K562 (cell line): ENCODE data around the gene PRSS53. TPM values are rescaled to one million over a fixed set of nuclear protein-coding genes. Genes with fewer than 3 reads are reported as not detected.

Experiments used
- AFF1 ChIP-seq, 2 experiments: fragments of 450-650 bp; IDR thresholded peaks; 2 replicates each; pipeline ENCODE4 v1.6.1; 2018; ENCODE audit warnings: mild to moderate bottlenecking in 2 of 2, low read depth in 1 of 2; ENCODE audit not compliant: partially characterized antibody in 2 of 2
- CCNT2 ChIP-seq: IDR thresholded peaks from 2 replicates; pipeline ENCODE4 v1.6.1; 2011; ENCODE audit warnings: borderline replicate concordance, low read depth, mild to moderate bottlenecking, moderate library complexity, mixed read lengths, low read length; ENCODE audit not compliant: insufficient read length; ENCODE audit errors: extremely low read depth
- CREM ChIP-seq: IDR thresholded peaks from 2 replicates; pipeline ENCODE4 v1.6.1; 2014; ENCODE audit warnings: antibody characterized with exemption, low read depth
- MXI1 ChIP-seq: IDR thresholded peaks from 2 replicates; pipeline ENCODE4 v1.6.1; 2011; ENCODE audit warnings: low read depth, mild to moderate bottlenecking, improper control_type of control experiment, low read length
- NONO ChIP-seq, 2 experiments: fragments of 200-400 bp in 1 of 2; fragments of 450-650 bp in 1 of 2; formaldehyde crosslinking in 1 of 2; IDR thresholded peaks; 2 replicates each; pipeline ENCODE4 v1.6.1; 2017; ENCODE audit warnings: low read depth in 2 of 2, mild to moderate bottlenecking in 2 of 2, moderate library complexity in 2 of 2, low read length in 1 of 2
- SP2 ChIP-seq: IDR thresholded peaks from 2 replicates; pipeline ENCODE4 v1.6.1; 2011; ENCODE audit warnings: mild to moderate bottlenecking, low read depth, low read length, moderate library complexity; ENCODE audit not compliant: poor library complexity, severe bottlenecking; ENCODE audit errors: extremely low read depth
- polyA plus RNA-seq, 8 experiments: library from polyadenylated mRNA; depleted of rRNA in 4 of 8; stranded (reverse) in 5 of 8; unstranded in 3 of 8; fragments of >200 nt; fragmentation: Nextera tagmentation in 2 of 8; fragmentation: Illumina TruSeq in 1 of 8; extraction: Ambion mirVana in 2 of 8; extraction: Trizol in 1 of 8; gene quantifications; 2 replicates each; pipeline versions ENCODE4 v1.2.1 to v1.2.3, GENCODE V29; 2011 to 2014; ENCODE audit warnings: inconsistent platforms in 1 of 8, missing spikeins in 1 of 8
- total RNA-seq, 7 experiments: library from RNA; depleted of rRNA in 6 of 7; stranded (reverse); fragments of >200 nt in 6 of 7; fragmentation: Illumina TruSeq in 2 of 7; extraction: Trizol in 2 of 7; gene quantifications; 2 replicates each; pipeline versions ENCODE4 v1.2.1 to v1.2.3, GENCODE V29; 2011 to 2021; ENCODE audit warnings: low replicate concordance in 1 of 7
- TF ChIP-seq, protein P1 (sequence below): fragments of 450-650 bp; IDR thresholded peaks from 2 replicates; pipeline ENCODE4 v1.6.1; 2016; ENCODE audit warnings: antibody characterized with exemption
- TF ChIP-seq, protein P2 (sequence below): sonication (generic); formaldehyde crosslinking; IDR thresholded peaks from 2 replicates; pipeline ENCODE4 v1.8.1; 2022; ENCODE audit warnings: missing genetic modification reagents

The PRSS53 gene
- total and polyA plus RNA-seq, 9 of the 15 experiments (the other 6 are each of a cell fraction or from before 2014, with no cell fraction given) = 0.40 to 1.9 (median 0.78) TPM; not detected in 2

- TF ChIP-seq NONO (IDR thresholded peaks at IDR 0.05; ENCODE audit: low read depth in 2 of 2, low read length in 1 of 2) (no peak), CREM (peak; percentile 10; the same call in 1 of the 2 replicates), CCNT2 (peak; percentile 16), AFF1 (IDR thresholded peaks at IDR 0.05; ENCODE audit: low read depth in 1 of 2, partially characterized antibody in 2 of 2) (peak in 1 of 2 experiments; percentile 80), SP2 (no peak), MXI1 (0 out of 2 replicates have a peak, but pooled peaks have one; percentile 18)
- TF ChIP-seq, protein P1, sequence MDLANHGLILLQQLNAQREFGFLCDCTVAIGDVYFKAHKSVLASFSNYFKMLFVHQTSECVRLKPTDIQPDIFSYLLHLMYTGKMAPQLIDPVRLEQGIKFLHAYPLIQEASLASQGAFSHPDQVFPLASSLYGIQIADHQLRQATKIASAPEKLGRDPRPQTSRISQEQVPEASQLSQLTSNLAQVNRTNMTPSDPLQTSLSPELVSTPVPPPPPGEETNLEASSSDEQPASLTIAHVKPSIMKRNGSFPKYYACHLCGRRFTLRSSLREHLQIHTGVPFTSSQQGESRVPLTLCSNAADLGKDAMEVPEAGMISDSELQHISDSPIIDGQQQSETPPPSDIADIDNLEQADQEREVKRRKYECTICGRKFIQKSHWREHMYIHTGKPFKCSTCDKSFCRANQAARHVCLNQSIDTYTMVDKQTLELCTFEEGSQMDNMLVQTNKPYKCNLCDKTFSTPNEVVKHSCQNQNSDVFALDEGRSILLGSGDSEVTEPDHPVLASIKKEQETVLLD = peak; percentile 87
- TF ChIP-seq, protein P2, sequence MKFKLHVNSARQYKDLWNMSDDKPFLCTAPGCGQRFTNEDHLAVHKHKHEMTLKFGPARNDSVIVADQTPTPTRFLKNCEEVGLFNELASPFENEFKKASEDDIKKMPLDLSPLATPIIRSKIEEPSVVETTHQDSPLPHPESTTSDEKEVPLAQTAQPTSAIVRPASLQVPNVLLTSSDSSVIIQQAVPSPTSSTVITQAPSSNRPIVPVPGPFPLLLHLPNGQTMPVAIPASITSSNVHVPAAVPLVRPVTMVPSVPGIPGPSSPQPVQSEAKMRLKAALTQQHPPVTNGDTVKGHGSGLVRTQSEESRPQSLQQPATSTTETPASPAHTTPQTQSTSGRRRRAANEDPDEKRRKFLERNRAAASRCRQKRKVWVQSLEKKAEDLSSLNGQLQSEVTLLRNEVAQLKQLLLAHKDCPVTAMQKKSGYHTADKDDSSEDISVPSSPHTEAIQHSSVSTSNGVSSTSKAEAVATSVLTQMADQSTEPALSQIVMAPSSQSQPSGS (CRISPR knock-in tag) = no peak
Observed at GRCh38 chr16:31033709-31034492, 54.8 kb downstream of the PRSS53 start (continued).

Other genes starting within 250 kb of the PRSS53 start
Only the 7 nearest of the 20 such genes appear.
- gene STX4, start 55.4 kb downstream of the PRSS53 start, total RNA-seq (2014; rRNA removed) = 20.7 and 22.5 TPM in 2 replicates
- 11.6 and 13.0 TPM in 2 replicates for gene STX4, start 55.4 kb downstream of the PRSS53 start, total RNA-seq (2014; rRNA removed; fragmentation: Illumina TruSeq; extraction: Trizol)
- 20.3 and 21.5 TPM in 2 replicates for gene STX4, start 55.4 kb downstream of the PRSS53 start, total RNA-seq (2015; rRNA removed; fragmentation: Illumina TruSeq; extraction: Trizol)
- 32.1 and 45.8 TPM in 2 replicates for gene STX4, start 55.4 kb downstream of the PRSS53 start, total RNA-seq (2021)
- gene STX4, start 55.4 kb downstream of the PRSS53 start, polyA plus RNA-seq (2011; rRNA removed) = 26.9 and 29.6 TPM in 2 replicates
- 30.6 and 36.8 TPM in 2 replicates for gene STX4, start 55.4 kb downstream of the PRSS53 start, polyA plus RNA-seq (2014; fragmentation: Illumina TruSeq; extraction: Trizol)
- 1 to 10 TPM; 3.2 to 7.4 TPM for gene STX4, start 55.4 kb downstream of the PRSS53 start, polyA plus RNA-seq (2014; fragmentation: Nextera tagmentation; extraction: Ambion mirVana)
- 42.6 and 48.0 TPM in 2 replicates for gene STX4, start 55.4 kb downstream of the PRSS53 start, polyA plus RNA-seq (2014; rRNA removed)
- gene ZNF668, start 14.7 kb downstream of the PRSS53 start, total RNA-seq (2014; rRNA removed) = 8.1 and 11.4 TPM in 2 replicates
- gene ZNF668, start 14.7 kb downstream of the PRSS53 start, total RNA-seq (2014; rRNA removed; fragmentation: Illumina TruSeq; extraction: Trizol) = 0.83 and 1.6 TPM in 2 replicates
- 4.4 and 5.2 TPM in 2 replicates for gene ZNF668, start 14.7 kb downstream of the PRSS53 start, total RNA-seq (2015; rRNA removed; fragmentation: Illumina TruSeq; extraction: Trizol)
- 13.5 and 15.3 TPM in 2 replicates for gene ZNF668, start 14.7 kb downstream of the PRSS53 start, total RNA-seq (2021)
- 3.0 and 4.7 TPM in 2 replicates for gene ZNF668, start 14.7 kb downstream of the PRSS53 start, polyA plus RNA-seq (2011; rRNA removed)
- 3.1 and 3.3 TPM in 2 replicates for gene ZNF668, start 14.7 kb downstream of the PRSS53 start, polyA plus RNA-seq (2014; fragmentation: Illumina TruSeq; extraction: Trizol)
- gene ZNF668, start 14.7 kb downstream of the PRSS53 start, polyA plus RNA-seq (2014; fragmentation: Nextera tagmentation; extraction: Ambion mirVana) = under 1 TPM in 1 of 2 experiments, not detected in 1; 0.04 TPM
- gene ZNF668, start 14.7 kb downstream of the PRSS53 start, polyA plus RNA-seq (2014; rRNA removed) = 7.9 and 10.1 TPM in 2 replicates
- 17.3 and 20.7 TPM in 2 replicates for gene ZNF646, start 14.5 kb downstream of the PRSS53 start, total RNA-seq (2014; rRNA removed)
- gene ZNF646, start 14.5 kb downstream of the PRSS53 start, total RNA-seq (2014; rRNA removed; fragmentation: Illumina TruSeq; extraction: Trizol) = 3.8 and 4.3 TPM in 2 replicates
- 10.6 and 10.7 TPM in 2 replicates for gene ZNF646, start 14.5 kb downstream of the PRSS53 start, total RNA-seq (2015; rRNA removed; fragmentation: Illumina TruSeq; extraction: Trizol)
- 16.1 and 20.6 TPM in 2 replicates for gene ZNF646, start 14.5 kb downstream of the PRSS53 start, total RNA-seq (2021)
- gene ZNF646, start 14.5 kb downstream of the PRSS53 start, polyA plus RNA-seq (2011; rRNA removed) = 3.4 and 4.8 TPM in 2 replicates
- 8.0 and 11.1 TPM in 2 replicates for gene ZNF646, start 14.5 kb downstream of the PRSS53 start, polyA plus RNA-seq (2014; fragmentation: Illumina TruSeq; extraction: Trizol)
- under 1 TPM; 0.08 to 0.10 TPM for gene ZNF646, start 14.5 kb downstream of the PRSS53 start, polyA plus RNA-seq (2014; fragmentation: Nextera tagmentation; extraction: Ambion mirVana)
- 9.9 and 10.4 TPM in 2 replicates for gene ZNF646, start 14.5 kb downstream of the PRSS53 start, polyA plus RNA-seq (2014; rRNA removed)
- 68.1 and 83.3 TPM in 2 replicates for gene VKORC1, start 5.9 kb upstream of the PRSS53 start, total RNA-seq (2014; rRNA removed)
- gene VKORC1, start 5.9 kb upstream of the PRSS53 start, total RNA-seq (2014; rRNA removed; fragmentation: Illumina TruSeq; extraction: Trizol) = 28.8 and 32.1 TPM in 2 replicates
- gene VKORC1, start 5.9 kb upstream of the PRSS53 start, total RNA-seq (2015; rRNA removed; fragmentation: Illumina TruSeq; extraction: Trizol) = 36.1 and 37.2 TPM in 2 replicates
- gene VKORC1, start 5.9 kb upstream of the PRSS53 start, total RNA-seq (2021) = 62.1 and 66.1 TPM in 2 replicates
- gene VKORC1, start 5.9 kb upstream of the PRSS53 start, polyA plus RNA-seq (2011; rRNA removed) = 119 and 164 TPM in 2 replicates
- 70.3 and 79.1 TPM in 2 replicates for gene VKORC1, start 5.9 kb upstream of the PRSS53 start, polyA plus RNA-seq (2014; fragmentation: Illumina TruSeq; extraction: Trizol)
- 10 to 100 TPM; 30.0 to 47.3 TPM for gene VKORC1, start 5.9 kb upstream of the PRSS53 start, polyA plus RNA-seq (2014; fragmentation: Nextera tagmentation; extraction: Ambion mirVana)
- 112 and 121 TPM in 2 replicates for gene VKORC1, start 5.9 kb upstream of the PRSS53 start, polyA plus RNA-seq (2014; rRNA removed)
- 29.1 and 36.4 TPM in 2 replicates for gene BCKDK, start 19.4 kb upstream of the PRSS53 start, total RNA-seq (2014; rRNA removed)
- gene BCKDK, start 19.4 kb upstream of the PRSS53 start, total RNA-seq (2014; rRNA removed; fragmentation: Illumina TruSeq; extraction: Trizol) = 6.0 and 9.0 TPM in 2 replicates
- gene BCKDK, start 19.4 kb upstream of the PRSS53 start, total RNA-seq (2015; rRNA removed; fragmentation: Illumina TruSeq; extraction: Trizol) = 10.8 and 11.7 TPM in 2 replicates
- 33.1 and 34.8 TPM in 2 replicates for gene BCKDK, start 19.4 kb upstream of the PRSS53 start, total RNA-seq (2021)
- gene BCKDK, start 19.4 kb upstream of the PRSS53 start, polyA plus RNA-seq (2011; rRNA removed) = 13.1 and 23.5 TPM in 2 replicates
- gene BCKDK, start 19.4 kb upstream of the PRSS53 start, polyA plus RNA-seq (2014; fragmentation: Illumina TruSeq; extraction: Trizol) = 22.4 and 29.2 TPM in 2 replicates
- 1 to 10 TPM in 1 of 2 experiments, under 1 TPM in 1; 0.58 to 1.5 TPM for gene BCKDK, start 19.4 kb upstream of the PRSS53 start, polyA plus RNA-seq (2014; fragmentation: Nextera tagmentation; extraction: Ambion mirVana)
- gene BCKDK, start 19.4 kb upstream of the PRSS53 start, polyA plus RNA-seq (2014; rRNA removed) = 25.1 and 27.1 TPM in 2 replicates
- 76.4 and 79.5 TPM in 2 replicates for gene KAT8, start 28.7 kb upstream of the PRSS53 start, total RNA-seq (2014; rRNA removed)
- gene KAT8, start 28.7 kb upstream of the PRSS53 start, total RNA-seq (2014; rRNA removed; fragmentation: Illumina TruSeq; extraction: Trizol) = 55.2 and 58.0 TPM in 2 replicates
- 64.7 and 70.0 TPM in 2 replicates for gene KAT8, start 28.7 kb upstream of the PRSS53 start, total RNA-seq (2015; rRNA removed; fragmentation: Illumina TruSeq; extraction: Trizol)
- 78.8 and 85.4 TPM in 2 replicates for gene KAT8, start 28.7 kb upstream of the PRSS53 start, total RNA-seq (2021)
- 97.8 and 98.5 TPM in 2 replicates for gene KAT8, start 28.7 kb upstream of the PRSS53 start, polyA plus RNA-seq (2011; rRNA removed)
- 77.7 and 80.0 TPM in 2 replicates for gene KAT8, start 28.7 kb upstream of the PRSS53 start, polyA plus RNA-seq (2014; fragmentation: Illumina TruSeq; extraction: Trizol)
- 10 to 100 TPM; 10.0 to 12.3 TPM for gene KAT8, start 28.7 kb upstream of the PRSS53 start, polyA plus RNA-seq (2014; fragmentation: Nextera tagmentation; extraction: Ambion mirVana)
- 85.8 and 92.9 TPM in 2 replicates for gene KAT8, start 28.7 kb upstream of the PRSS53 start, polyA plus RNA-seq (2014; rRNA removed)
- gene PRSS8, start 46.8 kb upstream of the PRSS53 start, total RNA-seq (2014; rRNA removed) = 1.7 and 2.4 TPM in 2 replicates
- 0.32 and 0.69 TPM in 2 replicates for gene PRSS8, start 46.8 kb upstream of the PRSS53 start, total RNA-seq (2014; rRNA removed; fragmentation: Illumina TruSeq; extraction: Trizol)
- gene PRSS8, start 46.8 kb upstream of the PRSS53 start, total RNA-seq (2015; rRNA removed; fragmentation: Illumina TruSeq; extraction: Trizol) = 0.72 and 0.83 TPM in 2 replicates
- 3.0 and 3.9 TPM in 2 replicates for gene PRSS8, start 46.8 kb upstream of the PRSS53 start, total RNA-seq (2021)
- gene PRSS8, start 46.8 kb upstream of the PRSS53 start, polyA plus RNA-seq (2011; rRNA removed) = 0.77 and 7.6 TPM in 2 replicates
- 2.7 and 4.5 TPM in 2 replicates for gene PRSS8, start 46.8 kb upstream of the PRSS53 start, polyA plus RNA-seq (2014; fragmentation: Illumina TruSeq; extraction: Trizol)
- gene PRSS8, start 46.8 kb upstream of the PRSS53 start, polyA plus RNA-seq (2014; fragmentation: Nextera tagmentation; extraction: Ambion mirVana) = under 1 TPM in 1 of 2 experiments, not detected in 1; 0.25 TPM
- gene PRSS8, start 46.8 kb upstream of the PRSS53 start, polyA plus RNA-seq (2014; rRNA removed) = 3.1 and 6.3 TPM in 2 replicates